IPS-11a (cell line): ENCODE measurements around the gene PHF13.
A peak's percentile ranks its signal among the peaks of the same experiment; 100 is the strongest.

Experiments
- H3K4me3 ChIP-seq: one replicate; pipeline ENCODE4 v1.5.1; 2013; ENCODE audit warnings: low read depth, low read length, control low read depth

Gene PHF13

GRCh38 chr1:6601049-6601922, 12.2 kb upstream of the PHF13 start:
- peak overlapping the region; percentile 91 for H3K4me3 ChIP-seq

- peak overlapping the region; percentile 91 for H3K4me3 ChIP-seq
These were observed 11.4 kb upstream of the PHF13 start for GRCh38 chr1:6601923-6602668.

DNA sequence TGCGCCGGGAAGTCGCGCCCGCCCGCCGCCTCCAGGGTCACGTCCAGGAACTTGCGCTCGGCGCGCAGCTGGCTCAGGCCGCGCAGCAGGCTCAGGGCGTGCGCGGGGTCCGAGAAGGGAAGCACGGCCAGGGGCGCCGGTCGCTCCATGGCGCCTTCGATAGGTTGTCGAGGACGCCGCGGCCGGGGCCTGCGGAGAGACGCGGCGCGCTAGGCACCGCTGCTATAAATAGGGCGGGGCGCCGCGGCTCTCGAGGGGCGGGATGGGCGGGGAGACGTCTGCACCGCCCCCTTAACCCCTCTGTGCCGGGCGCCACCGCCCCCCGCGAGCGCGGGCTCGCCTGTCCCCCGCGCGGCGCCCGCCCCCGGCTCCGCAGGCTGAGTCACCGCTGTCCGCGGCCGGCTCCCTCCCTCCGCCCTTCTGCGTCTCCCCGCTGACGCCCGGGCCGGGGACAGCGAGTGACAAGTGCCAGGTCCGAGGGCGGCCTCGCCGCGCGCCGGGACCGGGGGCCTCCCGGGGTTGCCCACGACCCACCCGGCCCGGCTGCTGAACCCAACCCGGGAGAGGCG, 10.8 kb upstream of the PHF13 start, which contains the start of gene KLHL21:
KLHL21 (minus strand) TSS at position 201 of the 569 bp plus-strand sequence; CDS start at position 149, 52 bp downstream.
- H3K4me3 ChIP-seq: peak within 1 kb of the TSS; percentile 91

- H3K4me3 ChIP-seq: peak overlapping the region; percentile 51
These were observed 10.2 kb upstream of the PHF13 start for GRCh38 chr1:6603238-6603914.

DNA sequence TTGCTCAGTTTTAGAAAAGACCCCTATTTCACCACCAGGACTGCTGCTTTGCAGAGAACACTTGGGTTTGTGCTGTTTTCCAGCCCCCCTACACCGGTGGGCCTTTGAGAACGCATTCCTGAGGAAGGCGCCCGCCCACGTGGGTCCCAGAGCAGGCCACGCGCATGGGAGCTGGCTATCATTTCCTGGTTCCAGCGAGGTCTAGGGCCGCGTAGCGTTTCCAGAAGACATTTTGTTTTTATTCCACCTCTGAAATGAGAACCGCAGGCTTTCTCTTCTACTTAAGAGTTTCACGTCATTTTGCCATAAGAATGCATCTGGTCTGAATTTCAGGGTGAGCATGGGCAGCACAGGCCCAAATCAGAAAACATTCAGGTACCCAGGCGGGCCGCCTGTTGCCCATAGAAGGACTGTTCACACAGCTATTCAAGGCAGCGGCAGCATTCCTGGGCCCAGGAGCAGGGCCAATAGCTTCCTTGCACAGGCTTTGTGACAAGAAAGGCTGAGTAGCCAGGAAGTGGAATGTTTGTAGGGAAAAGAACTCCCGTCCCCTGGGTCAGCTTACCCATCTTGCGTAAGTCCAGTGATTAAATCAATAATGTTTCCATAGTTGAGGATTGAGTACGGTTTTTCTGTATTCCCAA, 9.5 kb upstream of the PHF13 start:
- H3K4me3 ChIP-seq: peak overlapping the region; percentile 51

- H3K4me3 ChIP-seq: peak overlapping the region; percentile 66
These were observed 730 bp upstream of the PHF13 start for GRCh38 chr1:6612641-6613360.

GRCh38 chr1:6614019-6614928, 743 bp downstream of the PHF13 start:
- H3K4me3 ChIP-seq: peak overlapping the region; percentile 61

DNA sequence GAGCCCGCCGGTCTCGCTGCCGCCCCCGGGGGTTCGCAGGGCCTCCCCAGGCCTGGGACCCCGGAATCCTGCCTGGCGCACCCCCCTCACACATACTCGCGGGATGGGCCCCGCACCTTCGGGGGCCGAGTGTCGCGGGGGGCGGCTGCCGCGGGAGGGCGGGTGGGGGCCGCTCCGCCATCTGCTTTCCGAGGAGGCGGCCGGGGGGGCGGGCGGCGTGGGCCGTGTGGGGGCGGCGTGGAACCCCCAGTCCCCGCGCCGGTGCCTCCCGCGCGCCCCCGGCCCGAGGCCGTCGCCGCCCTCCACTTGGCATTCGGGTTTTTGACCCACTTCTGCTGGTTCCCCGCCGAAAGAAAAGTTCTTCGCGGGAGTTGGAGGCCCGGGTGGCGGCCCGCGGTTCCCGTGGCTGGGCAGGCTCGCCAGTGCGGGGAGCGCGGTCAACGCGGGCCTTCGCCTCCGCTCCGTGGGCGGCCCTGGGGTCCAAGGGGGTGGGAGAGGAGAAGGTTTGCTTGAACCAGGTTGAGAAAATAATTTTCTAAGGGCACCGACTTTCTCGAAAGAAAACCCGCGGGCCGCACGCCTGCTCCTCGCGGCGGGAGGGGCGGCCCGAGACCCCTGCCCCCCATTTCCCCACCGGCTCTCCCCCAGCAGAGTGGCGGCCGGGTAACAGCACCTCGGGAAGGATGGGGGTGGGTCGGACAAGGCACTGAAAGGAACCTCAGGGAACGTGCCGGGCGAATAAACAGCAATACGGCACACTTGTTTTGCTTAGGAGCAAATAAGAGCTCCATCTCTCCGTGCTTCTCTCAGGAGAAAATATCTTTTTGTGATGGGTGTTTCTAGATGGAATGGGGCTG, 1.6 kb downstream of the PHF13 start:
- H3K4me3 ChIP-seq: peak overlapping the region; percentile 65

- H3K4me3 ChIP-seq: no peak overlapping the region
These were observed 5.5 kb downstream of the PHF13 start for GRCh38 chr1:6619045-6619444.

DNA sequence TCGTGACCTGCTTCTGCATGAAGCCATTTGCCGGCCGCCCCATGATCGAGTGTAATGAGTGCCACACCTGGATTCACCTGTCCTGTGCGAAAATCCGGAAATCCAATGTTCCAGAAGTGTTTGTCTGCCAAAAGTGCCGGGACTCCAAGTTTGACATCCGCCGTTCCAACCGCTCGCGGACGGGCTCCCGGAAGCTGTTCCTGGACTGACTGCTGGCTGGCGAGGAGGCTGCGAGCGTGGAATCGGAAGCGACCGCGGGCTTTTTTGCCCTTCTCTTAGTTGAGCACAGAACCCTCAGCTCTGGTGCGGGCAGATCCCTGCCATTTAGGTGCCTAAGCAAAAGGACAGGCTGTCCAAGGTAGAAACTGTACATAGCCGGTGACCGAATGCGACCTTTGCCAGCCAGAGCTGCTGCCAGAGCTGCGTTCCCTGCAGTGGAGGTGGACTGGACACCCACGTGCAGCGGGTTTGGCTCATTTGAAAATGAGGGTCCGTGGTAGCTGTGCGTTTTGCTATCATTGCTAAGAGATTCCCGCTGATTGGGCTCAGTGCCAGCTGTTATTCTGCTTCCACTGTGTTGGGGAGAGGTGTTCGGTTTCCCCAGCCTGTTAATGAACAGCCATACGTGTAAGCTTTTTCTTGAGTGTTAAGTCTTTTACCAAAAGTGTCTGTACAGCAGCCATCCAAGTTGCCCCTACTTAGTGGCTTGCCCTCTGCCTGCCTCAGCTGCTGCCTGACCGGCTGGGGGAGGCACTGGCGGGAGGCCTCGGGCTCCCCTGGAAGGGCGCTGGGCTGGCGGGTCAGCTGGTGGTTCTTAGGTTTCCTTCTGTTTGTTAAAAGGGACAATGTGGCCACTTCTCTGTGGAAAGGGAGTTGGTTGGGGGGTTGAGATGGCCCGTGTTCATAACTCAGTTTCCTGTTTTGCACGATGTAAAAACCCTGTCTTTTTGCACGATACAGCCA, 8.2 kb downstream of the PHF13 start:
- no peak overlapping the region for H3K4me3 ChIP-seq

DNA sequence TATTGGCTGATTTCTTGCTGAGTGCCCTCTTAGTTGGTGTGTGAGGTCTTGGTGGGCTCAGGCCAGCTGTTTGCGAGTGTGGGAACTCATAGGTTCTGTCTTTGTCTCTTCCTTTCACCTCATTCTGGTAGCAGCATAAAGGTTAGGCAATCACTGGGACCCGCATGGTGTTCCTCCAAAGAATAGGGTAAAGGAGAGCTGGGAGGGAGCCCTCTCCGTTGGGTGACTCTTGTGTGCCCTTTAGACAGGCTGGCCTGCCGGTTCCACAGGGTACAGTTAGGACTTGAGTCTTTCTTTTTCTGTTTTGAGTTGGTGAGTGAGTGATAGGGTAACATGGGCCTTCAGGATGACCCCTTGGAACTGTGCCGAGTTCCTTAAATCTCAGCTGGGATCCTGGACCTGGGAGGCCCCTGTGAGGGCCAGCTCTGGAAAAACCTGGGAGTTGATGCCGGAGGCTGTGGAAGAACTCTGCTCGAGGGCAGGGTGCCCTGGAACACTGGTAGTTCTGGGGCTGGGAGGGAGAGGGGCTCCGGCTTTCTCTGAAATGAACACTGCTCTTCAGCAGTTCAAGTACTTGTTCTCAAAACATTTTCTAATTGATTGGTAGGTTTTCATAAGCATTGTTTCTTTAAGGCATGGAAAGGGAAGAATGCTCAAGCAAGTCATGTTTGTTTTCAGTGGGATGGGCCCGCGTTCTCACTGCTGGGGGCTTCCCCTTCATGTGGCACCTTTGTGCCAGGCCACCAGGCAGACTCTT, 9.0 kb downstream of the PHF13 start:
- no peak overlapping the region for H3K4me3 ChIP-seq

- no peak overlapping the region for H3K4me3 ChIP-seq
These were observed 9.9 kb downstream of the PHF13 start for GRCh38 chr1:6623269-6623965.

GRCh38 chr1:6624710-6625583, 11.4 kb downstream of the PHF13 start, which contains the start of gene THAP3:
Gene THAP3, plus strand, starts transcription at chr1:6624868. Its CDS starts 351 bp downstream, at chr1:6625219.
- peak within 1 kb of the TSS; percentile 60 for H3K4me3 ChIP-seq

DNA sequence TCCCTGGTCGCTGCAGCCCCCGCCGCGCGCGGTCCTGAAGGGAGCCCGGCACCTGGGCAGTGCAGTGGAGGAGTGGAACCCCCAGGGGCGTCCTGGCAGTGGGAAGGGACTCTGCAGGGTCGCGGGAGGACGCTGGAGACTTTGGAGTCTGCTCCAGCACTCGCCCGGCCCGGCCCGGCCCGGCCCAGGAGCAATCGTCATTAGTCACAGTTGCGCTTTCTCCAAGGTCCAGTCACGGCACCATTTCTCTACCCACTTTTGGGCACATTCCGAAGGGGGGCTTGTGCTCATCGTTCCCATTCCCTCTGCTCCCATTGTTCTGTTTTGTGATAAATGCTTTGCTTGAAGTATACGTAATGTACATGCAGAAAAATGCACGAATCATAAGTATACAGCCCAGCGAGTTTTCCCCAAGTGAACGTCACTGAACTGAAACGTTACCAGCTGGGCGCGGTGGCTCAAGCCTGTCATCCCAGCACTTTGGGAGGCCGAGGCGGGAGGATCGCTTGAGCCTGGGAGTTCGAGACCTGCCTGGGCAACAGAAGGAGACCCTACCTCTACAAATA, 12.1 kb downstream of the PHF13 start:
- H3K4me3 ChIP-seq: peak overlapping the region; percentile 60
